GM19467 (cell line): ENCODE data around the gene MAX.

Experiments
- ATAC-seq: cut with Tn5 transposase; IDR thresholded peaks from one replicate; pipeline ENCODE4 v1.9.1; 2021; ENCODE audit warnings: mild to moderate bottlenecking, moderate library complexity; ENCODE audit not compliant: unreplicated experiment

Gene MAX

GRCh38 chr14:65074449-65075150 lies 27.7 kb downstream of the MAX start:
- ATAC-seq = no peak

- no peak for ATAC-seq
Observed at GRCh38 chr14:65073605-65074201, 28.6 kb downstream of the MAX start.

- no peak for ATAC-seq
Observed at GRCh38 chr14:65072937-65073336, 29.4 kb downstream of the MAX start.

- no peak for ATAC-seq
Observed at GRCh38 chr14:65072256-65072655, 30.1 kb downstream of the MAX start.

GRCh38 chr14:65071544-65071943 lies 30.8 kb downstream of the MAX start:
- ATAC-seq = no peak

GRCh38 chr14:65070471-65070976 lies 31.8 kb downstream of the MAX start:
- ATAC-seq = peak; percentile 45

GRCh38 chr14:65069874-65070413 lies 32.4 kb downstream of the MAX start:
- ATAC-seq = no peak

- ATAC-seq = no peak
Observed at GRCh38 chr14:65065719-65066118, 36.6 kb downstream of the MAX start.

GRCh38 chr14:65062096-65063075 lies 39.9 kb downstream of the MAX start:
- no peak for ATAC-seq

GRCh38 chr14:65057695-65058094 lies 44.6 kb downstream of the MAX start:
- no peak for ATAC-seq

GRCh38 chr14:65054471-65055085 lies 47.7 kb downstream of the MAX start:
- no peak for ATAC-seq

GRCh38 chr14:65053466-65053865 lies 48.9 kb downstream of the MAX start:
- ATAC-seq = no peak

- ATAC-seq = no peak
Observed at GRCh38 chr14:65052832-65053231, 49.5 kb downstream of the MAX start.

GRCh38 chr14:65045709-65046108 lies 56.6 kb downstream of the MAX start:
- no peak for ATAC-seq

- ATAC-seq = no peak
Observed at GRCh38 chr14:65045006-65045405, 57.3 kb downstream of the MAX start.

GRCh38 chr14:65044596-65044959 lies 57.7 kb downstream of the MAX start:
- no peak for ATAC-seq

GRCh38 chr14:65043893-65044595 lies 58.3 kb downstream of the MAX start:
- no peak for ATAC-seq

- ATAC-seq = no peak
Observed at GRCh38 chr14:65042731-65043372, 59.5 kb downstream of the MAX start.

- no peak for ATAC-seq
Observed at GRCh38 chr14:65042296-65042695, 60.0 kb downstream of the MAX start.
